GM18507 (cell line): ENCODE measurements around the gene NKX6-1.

Experiments used
- DNase-seq: peaks from one replicate; pipeline ENCODE4 v3.0.0; 2011; ENCODE audit warnings: low read depth; ENCODE audit not compliant: insufficient read length; ENCODE audit errors: extremely low spot score
- FAIRE-seq: peaks from 2 replicates; lab custom pipeline; 2011; peaks lifted over from hg19 to GRCh38; lab: Jason Lieb, UNC

Gene NKX6-1

DNA sequence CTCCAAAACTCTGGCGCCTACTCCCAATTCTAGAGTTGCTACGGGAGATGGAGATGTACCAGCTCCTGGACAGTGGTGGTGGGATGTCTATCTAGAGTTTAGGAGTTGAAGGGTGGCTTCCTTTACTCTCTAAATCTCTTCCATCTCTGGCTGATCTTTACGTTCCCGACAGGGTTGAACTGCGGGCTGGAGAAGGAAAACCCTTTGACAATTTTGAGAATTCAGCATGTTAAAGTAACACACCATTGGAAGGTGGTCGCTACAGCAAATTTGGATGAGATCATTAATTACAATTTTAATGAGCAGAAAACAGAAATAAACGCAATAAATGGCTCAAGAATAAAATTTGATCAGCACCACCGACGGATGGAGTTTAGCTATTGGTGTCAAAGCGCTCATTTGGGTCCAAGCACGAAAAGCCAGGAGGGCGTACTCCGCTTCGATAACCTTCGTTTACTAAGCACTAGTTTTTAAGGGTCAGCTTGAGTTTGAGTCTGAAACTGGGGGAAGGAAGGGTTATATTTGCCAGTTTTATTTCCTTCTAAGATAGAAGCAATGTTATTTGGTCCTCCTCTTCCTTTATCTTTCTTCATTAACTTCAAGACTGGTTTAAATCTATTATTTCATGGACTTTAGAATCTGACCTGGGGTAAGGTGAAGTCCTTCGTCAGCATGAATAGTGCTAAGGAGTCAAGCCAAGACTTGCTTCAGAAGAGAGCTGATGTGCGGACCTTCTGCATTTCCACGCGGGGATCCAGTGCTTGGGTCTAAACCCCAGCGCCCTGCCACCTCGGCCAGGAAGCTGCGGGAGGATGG is 1.5 kb upstream of the NKX6-1 start:
- FAIRE-seq (no peak), DNase-seq (no peak)

DNA sequence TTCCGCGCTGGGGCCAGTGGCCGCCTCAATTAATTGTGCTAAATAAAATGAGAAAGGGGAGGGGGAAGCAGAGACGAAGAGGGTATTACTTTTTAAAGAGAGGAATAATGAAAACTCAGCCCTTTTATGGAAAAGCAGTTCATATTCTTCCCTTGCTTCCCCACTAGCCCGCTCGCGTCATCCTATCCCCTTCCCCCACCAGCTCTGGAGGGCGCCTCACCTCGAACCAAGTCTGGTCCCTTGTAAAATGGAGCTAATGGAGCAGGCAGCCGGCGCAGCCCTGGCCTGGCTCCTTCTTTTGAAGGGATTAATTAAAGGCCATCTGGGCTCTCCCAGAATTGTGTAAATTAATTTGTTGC is 511 bp upstream of the NKX6-1 start:
- DNase-seq: no peak
- no peak for FAIRE-seq

DNA sequence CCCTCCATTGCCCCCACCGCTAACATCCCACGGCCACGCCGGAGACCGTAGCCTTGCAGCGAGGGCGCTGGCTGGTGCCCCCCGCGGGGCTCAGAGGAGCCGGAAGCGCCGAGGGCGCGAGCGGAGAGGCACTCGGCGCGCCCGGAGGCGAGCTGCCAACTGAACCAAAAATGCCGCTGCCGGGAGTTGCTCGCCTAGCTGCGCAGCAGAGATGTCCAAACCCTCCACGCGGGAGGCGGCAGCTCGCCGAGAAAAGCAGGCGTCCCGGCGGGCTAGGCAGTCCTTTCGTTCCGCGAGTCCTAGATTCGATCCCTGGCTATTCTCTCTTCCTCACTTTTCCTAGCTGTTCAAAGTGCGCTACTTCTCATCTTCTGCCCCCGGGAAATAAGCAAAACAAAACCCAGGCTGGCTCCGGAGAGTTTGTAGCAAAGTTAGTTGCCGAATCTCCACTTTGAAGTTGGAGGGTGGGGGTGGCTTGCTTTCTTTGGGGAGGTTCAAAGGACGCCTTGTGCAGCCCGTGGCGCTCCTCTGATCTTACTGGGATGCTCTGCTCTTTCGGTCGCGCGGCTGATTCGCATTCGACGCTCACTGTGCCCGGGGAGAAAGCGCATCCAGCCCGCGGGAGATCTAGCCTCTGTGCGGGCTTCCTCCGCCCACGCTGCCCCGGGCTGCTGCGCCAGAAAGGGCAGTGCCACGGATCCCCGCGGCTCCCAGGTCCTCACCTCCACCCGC is 723 bp downstream of the NKX6-1 start:
- no peak for DNase-seq
- FAIRE-seq: no peak

DNA sequence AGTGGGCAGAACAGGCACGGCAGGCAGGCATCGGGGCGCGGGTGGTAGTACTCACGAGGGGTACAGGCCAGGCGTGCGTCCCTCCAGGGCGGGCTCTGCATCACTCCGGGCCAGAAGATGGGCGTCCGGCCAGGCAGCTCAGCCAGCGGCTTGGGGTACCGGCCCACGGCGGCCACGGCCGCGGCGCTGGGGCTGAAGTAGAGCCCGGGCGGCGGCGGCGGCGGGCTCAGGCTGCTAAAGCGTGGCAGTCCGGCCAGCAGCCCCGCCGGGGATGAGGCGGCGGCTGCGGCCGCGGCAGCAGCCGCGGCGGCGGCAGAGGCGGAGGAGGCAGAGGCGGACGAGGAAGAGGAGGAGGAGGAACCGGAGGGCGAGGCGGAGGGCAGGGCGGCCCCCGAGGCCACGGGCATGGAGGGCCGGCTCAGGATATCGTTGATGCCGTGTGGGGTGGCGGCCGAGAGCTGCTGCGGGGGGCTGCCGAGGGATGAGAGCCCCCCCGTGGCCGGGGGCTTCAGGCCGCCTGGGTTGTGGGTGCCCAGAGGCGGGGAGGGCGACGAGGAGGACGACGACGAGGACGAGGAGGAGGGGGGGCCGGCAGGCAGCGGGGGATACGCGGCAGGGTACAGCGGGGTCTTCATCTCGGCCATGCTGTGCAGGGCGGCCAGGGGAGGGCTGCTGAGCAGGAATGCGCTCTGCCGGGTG is 1.4 kb downstream of the NKX6-1 start:
- FAIRE-seq (no peak), DNase-seq (no peak)

DNA sequence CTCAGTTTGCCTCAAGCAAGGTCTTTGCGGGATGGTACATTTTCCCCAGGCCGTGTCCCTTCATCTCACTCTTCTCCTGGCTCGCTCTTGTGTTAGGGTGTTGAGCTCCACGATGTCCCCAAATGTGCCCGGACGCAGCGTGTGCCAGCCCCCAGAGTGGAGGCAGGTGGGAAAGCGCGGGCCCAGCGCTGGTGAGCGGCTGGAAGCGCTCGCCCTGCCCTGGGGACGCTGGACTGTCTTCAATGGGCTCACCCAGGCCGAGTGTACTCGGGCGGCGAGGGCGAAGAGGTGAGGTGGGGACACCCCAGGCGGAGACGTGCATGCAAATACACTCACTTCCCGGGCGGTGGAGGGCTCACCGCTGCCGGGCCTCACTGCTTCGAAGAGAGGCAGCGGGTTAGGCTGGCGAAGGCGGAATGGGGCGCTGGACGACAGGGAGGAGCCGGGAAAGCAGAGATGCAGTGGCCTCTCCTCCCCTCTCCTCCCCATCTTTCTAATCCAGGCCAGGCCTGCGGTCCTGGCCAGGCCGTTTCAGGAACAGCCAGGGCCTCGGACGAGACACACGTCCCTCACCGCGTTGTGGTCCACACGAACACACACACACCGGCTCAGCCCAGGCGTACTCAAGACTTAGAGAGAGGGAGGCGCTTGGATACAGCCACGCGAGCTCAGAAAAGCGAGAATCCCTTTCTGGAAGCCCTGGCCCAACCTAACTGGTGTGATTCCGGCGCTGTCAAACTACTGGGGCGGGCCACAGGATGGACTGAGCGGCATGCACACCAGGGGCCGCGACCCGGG is 2.2 kb downstream of the NKX6-1 start:
- FAIRE-seq (no peak), DNase-seq (no peak)

DNA sequence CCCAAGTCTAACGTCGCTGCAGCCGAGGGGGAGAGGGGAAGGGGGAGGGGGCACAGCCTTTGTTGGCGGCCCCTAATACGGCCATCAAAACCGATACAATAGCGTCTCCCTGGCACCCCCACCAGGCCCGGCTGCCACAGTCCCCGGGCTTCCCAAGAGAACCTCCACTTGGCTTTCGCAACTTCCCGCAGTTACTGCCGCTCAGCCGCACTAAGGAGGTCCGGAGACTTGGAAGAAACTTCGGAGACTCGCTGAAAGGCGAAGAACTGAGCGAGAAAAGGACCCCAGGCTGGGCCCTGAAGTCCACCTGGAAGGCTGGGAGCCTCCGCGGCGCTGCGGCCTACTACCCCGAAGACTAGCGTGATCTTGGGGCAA is 2.8 kb downstream of the NKX6-1 start:
- FAIRE-seq: no peak
- no peak for DNase-seq

DNA sequence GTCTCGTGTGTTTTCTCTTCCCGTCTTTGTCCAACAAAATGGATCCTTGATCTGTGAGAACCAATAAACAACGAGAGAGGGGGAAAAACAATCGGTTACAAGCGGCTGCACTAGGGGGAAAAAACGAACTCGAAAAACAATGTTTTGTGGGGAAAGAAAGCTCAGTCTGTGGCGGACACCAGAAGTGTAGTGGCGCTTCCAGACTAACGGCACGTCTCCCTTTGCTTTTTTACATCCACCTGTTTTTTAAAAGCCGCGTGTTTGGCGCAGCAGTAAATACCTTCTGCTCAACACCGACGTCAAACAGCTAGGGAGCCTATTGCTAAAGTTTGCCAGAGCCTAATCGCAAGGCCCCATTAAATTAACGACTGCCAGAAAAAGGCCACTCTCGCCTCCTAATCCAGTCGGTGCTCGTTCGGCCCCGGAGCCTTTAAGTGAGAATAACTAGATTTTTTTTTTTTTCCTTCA is 3.3 kb downstream of the NKX6-1 start:
- DNase-seq (no peak), FAIRE-seq (no peak)

DNA sequence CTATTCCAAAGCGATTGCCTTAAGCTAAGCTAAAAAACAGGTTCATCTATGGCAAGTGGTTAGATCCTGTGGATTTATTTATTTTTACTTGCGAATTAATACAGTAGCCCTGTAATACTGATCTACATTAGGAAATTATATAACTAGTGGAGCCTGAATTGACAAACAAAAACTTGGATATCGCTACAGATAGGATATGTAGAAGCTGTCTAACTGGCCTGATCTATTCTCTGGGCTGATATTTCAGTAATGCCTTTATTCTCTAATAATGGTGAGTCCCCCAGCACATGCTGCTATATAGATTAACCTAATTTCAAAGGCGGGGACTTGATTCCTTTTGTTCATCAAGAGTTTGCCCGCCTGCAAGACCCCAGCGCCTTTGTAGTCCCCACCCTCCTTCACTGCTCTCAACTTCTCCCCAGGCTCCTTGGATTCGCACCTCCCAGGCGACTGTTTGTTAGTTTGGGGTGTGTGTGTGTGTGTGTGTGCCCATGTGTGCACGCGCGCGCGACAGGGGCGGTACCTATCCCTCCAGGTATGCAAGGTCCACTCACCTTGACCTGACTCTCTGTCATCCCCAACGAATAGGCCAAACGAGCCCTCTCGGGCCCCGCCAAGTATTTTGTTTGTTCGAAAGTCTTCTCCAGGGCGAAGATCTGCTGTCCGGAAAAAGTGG is 3.8 kb downstream of the NKX6-1 start:
- FAIRE-seq (no peak), DNase-seq (no peak)

DNA sequence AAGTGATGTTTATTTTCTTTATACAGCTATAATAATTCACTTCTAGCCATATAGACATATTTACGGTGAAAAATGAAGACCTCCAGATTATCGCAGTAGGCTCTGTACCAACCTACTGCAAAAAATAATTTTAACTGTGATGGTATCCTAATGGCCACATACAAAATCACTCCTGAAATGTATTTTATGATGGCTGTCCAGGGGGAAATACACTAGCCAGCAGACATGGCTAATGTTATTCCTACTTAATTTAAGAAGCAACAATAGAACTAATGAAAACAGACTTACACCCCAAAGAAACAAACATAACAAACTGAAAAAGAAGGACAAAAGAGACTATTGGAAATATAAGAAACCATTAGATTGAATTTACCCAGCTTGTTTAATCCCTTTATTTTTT is 4.6 kb downstream of the NKX6-1 start:
- FAIRE-seq: no peak
- no peak for DNase-seq

DNA sequence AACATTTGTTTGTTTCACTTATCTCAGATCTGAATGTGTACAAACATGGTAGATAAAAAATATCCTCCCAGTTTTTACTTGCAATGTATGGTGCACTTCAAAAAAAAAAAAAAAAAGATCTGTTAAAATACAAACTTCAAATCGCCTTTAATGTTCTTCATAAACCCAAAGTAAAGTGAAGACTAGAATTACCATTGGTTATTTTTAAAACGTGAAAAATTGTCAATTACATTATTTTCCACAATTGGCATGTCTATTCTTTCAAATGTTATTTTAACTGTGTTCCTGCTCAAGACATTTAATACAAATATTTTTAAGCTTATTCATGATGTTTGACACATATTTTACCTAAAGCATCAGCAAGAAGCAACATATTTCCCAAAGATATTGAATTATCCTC is 5.0 kb downstream of the NKX6-1 start:
- FAIRE-seq (no peak), DNase-seq (no peak)

DNA sequence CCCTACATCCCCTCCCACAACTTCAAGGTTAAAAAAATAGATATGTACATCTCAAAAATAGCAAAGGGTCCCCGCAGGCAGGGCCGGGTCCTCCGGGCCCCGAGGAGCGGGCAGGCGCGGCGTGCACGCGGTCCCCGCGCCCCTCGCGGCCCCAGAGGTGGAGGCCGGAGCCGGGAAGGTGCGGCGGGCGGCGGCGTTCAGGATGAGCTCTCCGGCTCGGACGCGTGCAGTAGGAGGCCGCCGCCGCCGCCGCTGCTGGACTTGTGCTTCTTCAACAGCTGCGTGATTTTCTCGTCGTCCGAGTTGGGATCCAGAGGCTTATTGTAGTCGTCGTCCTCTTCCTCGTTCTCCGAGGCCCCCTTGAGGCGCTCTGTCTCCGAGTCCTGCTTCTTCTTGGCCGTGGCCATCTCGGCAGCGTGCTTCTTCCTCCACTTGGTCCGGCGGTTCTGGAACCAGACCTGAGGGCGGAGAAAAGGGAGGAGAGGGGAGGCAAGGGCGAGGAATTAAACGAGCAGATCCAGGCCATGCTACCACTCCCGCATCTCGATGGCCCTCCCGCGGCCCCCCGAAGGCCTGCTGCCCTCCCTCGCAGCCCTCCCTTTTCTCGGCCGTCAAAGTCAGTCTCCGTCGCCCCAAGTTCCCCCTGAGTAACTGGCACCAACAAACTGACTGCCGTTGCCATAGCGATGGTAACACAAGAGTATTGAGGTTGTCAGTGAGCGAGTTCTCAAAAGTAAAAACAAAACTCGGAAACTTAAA is 5.8 kb downstream of the NKX6-1 start:
- FAIRE-seq (no peak), DNase-seq (no peak)

DNA sequence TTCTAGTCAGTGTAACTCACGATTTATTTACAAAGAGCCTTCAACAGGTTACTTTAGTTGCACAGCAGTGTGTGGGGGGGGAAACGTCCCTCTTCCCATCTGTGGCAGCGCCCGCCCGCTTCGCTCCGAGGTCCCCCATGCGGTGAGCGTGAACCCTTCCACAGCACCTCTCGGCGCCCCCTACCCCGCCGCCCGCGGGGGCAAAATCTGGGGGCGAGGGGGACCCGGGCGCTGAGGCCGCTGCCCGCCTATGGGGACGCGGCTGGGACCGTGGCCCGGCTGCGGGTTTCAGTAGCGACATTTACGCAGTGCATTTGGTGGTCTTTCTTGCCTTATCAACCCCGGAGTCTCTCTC is 6.4 kb downstream of the NKX6-1 start:
- FAIRE-seq (no peak), DNase-seq (no peak)

DNA sequence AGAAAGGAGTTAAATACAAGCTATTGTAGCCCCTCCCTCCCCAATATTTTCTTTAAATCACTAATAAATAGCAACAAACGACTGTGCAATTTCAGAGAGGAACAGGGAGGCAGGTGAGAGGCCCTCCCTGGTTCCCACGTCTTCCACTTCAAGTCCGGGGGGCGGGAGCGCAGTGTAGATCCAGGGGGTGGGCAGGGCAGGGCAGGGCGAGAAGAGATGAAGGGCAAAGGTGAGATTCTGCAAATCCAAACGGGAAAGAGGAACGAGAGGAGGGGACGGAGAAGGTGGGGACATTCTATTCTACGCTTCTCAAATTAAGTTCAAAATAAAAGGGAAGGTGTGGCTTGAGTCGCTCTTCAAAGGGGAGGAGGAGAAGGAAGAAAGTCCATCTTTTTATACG is 6.8 kb downstream of the NKX6-1 start:
- no peak for DNase-seq
- no peak for FAIRE-seq

DNA sequence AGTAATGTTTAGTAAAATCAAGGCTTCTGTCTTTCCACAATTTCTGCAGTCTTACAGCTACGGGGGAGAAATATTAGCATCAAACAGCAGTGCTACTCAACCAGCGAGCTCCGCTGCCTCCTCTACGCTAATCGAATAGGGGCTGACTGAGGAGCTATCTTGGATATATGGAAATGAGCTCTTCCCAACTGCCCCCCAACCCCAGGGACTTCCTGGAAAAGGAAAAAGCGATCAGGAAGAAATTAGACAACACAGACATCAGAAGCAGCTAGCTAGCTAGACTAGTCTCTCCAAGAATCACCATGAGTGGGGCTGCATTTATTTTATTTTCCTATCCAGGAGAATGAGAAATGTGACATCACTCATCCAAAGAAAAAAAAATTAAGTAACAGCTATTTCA is 7.6 kb downstream of the NKX6-1 start:
- no peak for DNase-seq
- FAIRE-seq: no peak

DNA sequence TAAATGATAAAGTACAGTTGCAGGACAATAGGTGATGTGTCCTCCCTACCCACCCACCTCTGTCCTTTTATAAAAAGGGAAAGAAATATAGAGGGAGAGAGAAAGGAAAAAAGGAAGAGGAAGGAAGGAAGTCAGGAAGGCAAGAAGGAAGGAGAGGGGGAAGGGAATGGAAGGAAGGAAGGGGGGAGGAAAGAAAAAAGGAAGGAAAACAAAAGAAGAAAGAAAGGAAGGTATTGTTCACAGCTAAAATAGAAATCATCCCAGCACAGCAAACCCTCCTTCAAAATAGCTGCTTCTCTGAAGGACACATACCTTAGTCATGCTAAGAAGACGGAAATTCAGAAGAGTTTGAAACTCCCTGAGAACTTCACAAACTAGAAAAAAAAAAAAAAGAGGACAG is 8.4 kb downstream of the NKX6-1 start:
- FAIRE-seq (no peak), DNase-seq (no peak)

DNA sequence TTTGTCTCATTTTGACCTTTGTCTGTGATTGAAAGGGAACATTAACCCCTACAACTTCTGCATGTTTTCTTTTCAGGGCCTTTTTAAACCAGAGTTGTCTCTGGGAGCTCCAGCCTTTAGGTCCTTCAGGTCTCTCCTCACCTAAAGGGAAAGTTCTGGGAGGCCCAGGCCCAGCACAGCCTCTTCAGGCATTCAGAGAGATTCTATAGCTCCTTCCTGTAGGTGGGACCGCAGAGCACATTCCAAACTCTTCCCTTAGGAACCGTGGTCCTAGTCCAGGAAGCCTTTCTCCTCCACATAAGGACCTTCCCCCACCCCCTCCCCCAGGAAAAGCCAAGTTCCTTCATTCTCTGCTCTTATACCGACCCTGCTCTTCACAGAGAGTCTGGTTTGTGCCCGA is 14.9 kb downstream of the NKX6-1 start:
- DNase-seq (no peak), FAIRE-seq (no peak)

DNA sequence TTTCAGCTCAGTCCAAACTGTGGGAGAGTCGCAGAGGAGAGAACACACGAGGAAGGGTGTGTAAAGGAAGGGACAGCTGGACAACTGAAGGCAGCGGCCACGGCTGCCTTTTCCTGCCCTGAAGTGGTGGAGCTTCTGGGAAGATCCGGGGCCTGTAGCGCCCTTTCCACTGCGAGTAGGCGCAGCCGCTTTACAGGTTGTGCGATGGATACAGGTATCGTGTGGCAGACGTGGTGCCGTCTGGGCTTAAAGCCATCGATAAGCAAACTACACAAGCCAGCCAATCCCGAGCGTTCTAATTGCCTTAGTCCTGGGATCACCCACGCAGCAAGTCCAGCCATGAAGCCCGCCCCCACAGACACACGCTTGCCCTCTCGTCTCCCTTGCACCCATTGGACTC is 15.4 kb downstream of the NKX6-1 start:
- FAIRE-seq (no peak), DNase-seq (no peak)

DNA sequence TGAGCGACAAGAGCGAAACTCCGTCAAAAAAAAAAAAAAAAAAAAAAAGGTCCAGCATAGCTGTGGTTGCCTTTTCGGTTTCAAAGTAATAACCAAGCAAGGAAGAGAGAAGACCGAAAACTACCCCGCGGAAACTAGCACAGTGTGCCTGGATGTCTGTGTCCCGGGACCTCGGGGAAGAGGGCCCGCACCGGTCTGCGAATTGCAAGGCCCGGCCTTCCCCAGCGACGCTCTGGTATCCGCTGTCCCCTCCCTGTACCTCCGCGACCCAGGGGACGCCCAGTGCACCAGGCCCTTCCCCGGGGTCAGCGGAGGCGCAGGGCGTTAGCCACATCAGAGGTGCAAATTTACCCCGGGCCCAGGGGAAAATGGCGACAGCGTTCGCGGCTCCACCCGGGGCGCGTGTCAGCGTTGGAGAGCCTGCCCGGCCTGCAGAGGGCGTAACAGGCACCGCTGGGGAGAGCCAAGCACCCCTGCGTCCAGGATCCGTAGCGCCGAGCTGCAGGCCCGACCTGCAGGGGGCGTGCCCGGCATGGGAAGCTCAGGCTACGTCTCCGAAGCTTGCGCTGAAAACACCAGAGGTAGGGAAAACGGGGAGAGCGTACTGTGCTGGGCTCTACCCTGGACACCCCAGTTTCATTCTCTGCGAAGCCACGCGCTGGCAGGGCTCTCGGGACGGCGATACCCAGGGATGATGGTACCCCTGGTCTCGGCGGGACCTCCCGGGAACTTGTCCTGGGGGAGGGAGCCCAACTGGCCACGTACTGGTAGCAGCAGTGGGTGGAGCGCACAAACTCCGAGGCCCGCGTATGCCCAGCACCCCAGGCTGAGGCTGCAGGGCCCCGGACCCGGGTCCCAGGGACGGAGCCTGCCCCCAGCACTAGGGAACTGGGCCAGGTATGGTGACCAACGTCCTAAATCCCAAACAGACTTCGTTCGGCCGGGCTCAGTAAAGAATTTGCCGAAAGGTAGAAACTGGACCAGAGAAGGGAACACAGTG is 16.2 kb downstream of the NKX6-1 start:
- no peak for DNase-seq
- FAIRE-seq: no peak
